HG03354 (cell line): ENCODE data around the gene CD164L2.
A peak's percentile ranks its signal among the peaks of the same experiment; 100 is the strongest.
"Not testable (repeated sequence)": the region's sequence is repeated elsewhere in the genome, so short reads cannot be mapped to it uniquely, and the experiment has no call there.

Source experiments
- ATAC-seq: cut with Tn5 transposase; IDR thresholded peaks from one replicate; pipeline ENCODE4 v1.9.1; 2021; ENCODE audit warnings: mild to moderate bottlenecking; ENCODE audit not compliant: unreplicated experiment, poor library complexity, severe bottlenecking

CD164L2 gene

DNA sequence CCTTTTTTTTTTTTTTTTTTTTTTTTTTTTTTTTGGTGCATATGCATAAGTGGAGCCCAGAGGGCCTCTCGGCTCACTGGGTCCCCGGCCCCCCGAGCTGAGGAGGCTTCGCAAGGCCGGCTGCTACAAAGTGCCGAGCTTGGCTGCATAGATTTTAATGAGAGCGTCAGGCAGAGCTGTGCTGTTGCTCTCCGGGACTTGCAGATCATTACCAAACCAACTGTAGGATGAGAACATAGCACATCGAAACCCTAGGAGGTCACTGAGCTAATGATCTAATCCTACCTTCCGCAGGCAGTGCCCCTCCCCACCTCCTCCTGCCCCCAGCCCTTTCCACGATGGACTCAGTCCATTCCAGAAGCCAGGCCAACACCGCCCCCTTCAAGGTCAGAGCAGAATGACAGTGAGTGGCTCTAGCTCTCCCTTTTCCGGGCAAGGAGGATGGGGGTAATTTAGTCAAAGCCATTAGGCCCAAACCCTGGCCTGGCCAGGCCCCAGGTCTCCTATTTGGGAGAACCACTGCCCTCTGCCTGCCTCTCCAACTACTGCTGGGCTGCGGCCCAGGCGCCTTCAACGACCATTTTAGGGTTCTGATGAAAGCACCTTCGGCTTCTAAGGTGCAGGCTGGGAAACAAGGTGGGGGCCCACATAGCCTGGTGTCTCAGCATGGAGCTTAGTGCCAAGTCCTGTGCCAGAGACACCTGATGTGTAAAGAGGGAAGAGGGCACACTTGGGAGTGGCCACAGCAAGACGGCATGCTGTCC lies 22.6 kb upstream of the CD164L2 start:
- not testable (repeated sequence) for ATAC-seq

DNA sequence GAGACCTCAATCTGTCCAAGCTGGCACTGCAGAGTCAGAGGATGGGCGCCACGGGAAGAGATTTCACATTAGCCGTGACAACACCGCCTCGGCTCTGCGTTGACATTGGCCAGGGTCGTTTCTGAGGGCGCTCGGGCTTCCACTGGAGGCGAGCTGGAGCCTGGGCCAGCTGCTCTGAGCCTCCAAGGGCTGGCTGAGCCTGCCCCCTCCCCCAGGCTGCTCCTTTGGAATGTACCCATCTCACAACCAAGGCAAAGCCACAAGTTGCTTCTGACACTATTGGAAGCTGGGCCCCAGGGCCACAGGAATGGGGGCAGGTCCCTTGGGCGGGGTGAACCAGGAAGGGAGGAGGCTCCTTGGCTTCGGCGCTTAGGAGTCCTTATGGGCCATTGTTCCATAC lies 21.9 kb upstream of the CD164L2 start:
- ATAC-seq = no peak

DNA sequence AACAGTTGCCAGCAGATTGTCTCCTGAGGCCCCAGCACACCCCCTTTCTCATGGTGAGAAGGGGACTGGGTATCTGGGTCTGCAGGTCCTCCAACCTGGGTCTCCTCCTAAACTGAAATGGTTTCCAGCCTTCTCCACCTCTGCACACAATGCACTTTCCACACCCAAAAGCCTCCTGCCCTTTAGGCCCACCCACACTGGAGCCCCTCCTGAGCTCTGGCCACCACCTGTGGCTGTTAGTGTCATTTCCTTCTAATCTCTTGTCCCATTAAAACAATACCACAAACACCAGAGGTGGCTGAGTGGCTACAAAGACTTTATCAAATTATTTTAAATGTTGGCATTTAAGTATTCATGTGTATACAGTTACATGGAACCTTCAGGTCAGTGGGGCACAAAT lies 20.8 kb upstream of the CD164L2 start:
- no peak for ATAC-seq

DNA sequence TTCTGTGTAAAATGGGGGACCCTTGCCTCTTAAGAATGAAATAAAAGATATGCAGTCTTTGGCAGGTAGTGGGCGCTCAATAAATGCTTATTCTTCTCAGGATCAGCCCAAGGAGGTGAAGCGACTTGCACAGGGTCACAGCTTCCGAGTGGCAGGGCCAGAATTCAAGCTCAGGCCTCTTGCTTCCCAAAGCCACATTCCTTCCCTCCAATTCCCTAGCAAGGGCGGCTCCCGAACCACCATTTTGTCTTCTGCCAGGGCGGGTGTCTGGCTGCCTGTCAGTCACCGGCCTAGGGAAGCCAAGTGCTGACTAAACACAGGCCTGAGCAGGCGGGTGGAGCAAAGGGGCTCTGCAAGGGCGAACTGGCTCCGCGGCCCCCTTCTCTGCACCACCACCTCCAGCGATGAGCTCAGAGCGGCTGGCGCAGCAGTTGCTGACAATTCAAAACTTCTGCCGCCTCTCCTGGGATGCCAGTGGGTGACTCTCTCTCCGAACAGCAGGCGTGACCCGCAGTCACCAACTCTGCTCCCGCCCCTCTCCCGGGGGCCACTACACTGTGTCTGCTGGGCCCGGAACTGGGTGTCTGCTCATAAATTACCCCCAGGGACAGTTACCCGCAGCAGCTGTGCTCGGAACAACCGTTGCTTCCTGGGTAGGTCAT lies 20.1 kb upstream of the CD164L2 start:
- ATAC-seq = peak; percentile 68

DNA sequence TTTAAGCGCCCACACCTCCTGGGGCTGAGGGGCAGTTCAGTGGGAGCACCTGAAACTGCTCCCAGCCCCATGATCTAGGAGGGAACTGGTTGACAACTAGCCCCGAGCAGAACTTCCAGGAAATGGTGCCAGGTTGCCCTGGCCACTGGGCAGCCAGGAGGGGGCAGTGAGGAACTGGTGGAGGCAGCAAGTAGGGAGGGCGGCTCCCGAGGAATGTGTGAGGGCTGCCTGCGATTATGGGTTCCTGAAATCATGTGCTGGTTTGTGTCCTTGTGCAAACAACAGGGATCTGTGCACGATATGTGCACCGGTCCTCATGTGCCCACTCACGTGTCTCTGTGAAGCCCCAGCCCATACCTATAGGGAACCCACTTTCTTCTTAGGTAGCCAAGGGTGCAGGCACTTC lies 19.2 kb upstream of the CD164L2 start:
- ATAC-seq = no peak

DNA sequence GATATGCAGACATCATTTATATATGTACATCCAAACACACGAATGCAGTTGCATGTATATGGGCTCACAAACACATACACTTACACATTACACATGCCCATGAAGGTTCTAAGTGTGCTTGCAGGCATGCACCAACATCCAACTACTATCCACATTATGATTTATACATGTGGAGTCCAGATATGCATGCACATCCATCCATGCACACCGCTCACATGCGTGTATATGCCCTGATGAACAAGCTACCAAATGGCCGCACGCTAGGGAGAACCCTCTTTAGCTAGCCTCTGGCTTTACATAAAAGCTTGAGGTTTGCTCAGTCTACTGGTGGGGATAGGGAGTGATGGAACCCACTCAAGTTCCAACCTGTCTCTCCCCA lies 17.8 kb upstream of the CD164L2 start:
- no peak for ATAC-seq

DNA sequence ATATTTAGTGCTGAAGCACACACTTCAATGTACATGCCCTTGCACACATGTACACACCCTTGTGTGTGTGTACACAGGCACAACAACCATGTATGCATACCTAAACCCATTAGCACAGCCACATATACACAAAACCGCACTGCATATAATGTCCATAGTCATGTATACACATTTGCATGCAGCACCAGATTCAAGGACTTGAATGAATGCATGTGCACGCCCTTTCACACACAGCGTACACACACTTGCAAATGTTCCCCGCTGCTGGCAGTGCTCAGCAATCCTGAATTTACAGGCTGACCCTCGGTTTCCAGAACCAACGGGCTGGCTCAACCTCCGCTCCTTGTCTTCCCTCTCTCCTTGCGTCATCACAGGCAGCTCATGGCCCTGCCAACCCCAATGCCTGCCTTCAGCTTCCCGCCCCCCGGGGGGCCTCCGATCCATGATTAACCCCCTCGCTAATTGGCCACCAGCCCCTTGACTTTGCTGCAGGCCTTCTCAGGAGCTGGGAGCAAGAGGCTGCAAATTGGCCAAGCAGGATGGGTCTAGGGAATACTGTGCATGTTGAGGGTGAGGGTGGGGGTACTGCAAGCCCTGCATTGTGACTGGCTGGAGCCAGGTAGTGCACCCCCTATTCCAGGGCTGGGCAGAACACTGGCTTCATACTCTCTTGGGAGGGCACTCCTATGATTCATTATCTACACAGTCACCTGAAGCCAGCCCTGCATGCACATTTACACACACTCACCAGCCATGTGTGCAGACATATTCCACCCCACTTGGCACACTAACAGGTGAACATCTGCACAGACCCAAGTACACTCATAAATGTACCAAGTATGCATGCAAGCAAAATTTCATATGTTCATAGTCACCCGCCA lies 17.2 kb upstream of the CD164L2 start:
- no peak for ATAC-seq

DNA sequence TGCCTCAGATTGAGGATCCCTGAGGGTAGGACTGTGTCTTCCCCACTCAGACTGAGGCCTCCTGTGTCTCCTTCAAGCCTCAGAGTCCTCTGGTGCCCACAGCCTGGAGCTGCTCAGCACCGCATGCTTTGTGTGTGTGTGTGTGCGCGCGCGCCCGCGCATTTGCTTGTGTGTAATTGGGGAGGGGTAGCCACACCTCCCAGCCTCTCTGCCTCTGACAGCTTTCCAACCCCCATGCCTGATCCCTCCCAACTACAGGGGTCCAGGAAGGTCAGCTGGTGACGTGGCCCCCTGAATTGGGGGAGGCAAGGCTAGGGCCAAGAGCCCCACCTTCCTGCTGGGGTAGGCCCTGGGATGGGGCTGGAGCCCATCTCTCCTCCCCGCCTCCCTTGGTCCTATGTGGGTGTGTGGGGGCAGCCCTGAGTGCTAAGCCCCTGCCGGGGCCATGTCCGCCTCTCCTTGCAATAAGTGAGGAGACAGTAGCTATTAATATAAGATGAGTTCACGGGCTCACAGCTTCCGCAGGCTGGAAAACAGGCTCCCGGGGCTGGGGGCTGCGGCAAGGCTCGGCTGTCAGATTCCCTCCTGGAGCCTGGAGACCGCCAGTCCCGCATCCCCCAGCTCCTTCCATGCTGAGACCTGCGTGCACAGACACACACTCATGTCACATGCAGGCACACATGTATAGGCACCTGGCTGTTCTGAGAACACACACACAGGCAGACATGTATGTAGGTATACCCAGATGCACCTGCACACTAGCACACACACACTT lies 16.3 kb upstream of the CD164L2 start:
- ATAC-seq = no peak

DNA sequence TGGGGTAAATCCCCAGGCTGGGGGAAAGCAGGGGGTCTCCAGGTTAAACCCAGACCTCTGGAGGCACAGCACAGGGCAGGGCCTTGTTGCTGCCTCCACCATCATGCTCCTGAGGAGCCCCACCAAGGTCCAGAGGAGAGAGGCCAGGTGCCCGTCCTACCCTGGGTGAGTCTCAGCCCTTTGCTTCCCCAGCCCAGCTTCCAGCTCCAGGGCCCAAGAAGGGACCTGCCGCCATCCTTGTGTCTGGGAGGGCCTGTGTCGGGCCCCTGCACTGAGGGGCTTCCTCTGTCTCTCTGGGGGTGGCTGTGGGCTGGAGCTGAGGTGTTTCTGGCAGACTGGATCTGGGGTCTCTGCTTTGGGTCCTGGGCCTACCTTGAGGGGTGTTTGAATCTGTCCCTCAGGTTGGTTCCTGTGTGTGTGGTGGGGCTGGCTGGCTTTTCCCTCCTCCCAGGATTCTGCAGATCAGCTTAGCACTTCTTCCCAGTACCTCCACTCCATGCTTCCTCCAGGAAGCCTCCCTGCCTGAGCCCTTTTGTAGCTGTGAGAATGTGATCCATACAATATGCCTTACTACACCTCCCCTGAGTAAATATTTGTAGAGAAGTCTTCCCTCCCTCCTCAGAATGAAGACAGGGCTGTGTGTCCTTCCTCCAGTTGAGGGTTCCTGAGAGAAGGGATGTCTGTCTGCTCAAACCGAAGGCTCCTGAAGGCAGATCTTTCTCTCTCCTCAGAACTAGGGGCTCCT lies 15.4 kb upstream of the CD164L2 start:
- ATAC-seq = no peak

DNA sequence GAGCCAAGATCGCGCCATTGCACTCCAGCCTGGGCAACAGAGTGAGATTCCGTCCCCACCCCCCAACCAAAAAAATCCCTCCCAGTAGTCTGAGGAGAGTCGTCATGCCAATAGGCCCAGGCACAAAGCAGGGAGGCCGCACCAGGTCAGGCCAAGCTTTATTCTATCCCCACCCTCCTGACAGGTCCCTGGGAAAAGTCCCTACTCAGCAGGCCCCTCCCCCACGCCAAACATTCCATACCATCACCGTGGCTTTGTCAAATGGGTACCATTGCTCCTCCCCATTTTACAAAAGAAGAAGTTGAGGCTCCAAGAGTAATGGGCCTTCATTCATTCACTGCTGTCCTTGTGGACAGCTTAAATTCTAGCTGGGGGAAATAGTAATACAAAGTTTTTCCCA lies 14.6 kb upstream of the CD164L2 start:
- no peak for ATAC-seq

DNA sequence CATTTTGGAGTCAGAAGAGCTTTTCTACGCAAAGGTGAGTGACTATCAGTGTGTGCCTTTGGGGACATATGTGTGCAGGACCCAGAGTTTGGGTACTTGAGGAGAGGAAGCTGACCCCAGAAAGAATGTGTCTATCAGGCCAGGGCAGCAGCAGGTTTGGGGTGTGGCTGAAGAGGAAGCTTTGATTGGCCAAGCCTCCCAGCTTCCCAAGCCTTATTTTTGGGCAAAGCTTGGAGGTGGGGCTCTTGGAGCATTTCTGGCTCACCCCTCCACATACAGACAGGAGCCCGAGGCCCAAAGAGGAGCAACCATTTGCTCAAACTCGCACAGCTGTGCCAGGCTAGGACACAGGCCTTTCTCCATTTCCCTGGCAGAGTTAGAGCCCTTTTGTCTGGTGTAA lies 14.0 kb upstream of the CD164L2 start:
- no peak for ATAC-seq

DNA sequence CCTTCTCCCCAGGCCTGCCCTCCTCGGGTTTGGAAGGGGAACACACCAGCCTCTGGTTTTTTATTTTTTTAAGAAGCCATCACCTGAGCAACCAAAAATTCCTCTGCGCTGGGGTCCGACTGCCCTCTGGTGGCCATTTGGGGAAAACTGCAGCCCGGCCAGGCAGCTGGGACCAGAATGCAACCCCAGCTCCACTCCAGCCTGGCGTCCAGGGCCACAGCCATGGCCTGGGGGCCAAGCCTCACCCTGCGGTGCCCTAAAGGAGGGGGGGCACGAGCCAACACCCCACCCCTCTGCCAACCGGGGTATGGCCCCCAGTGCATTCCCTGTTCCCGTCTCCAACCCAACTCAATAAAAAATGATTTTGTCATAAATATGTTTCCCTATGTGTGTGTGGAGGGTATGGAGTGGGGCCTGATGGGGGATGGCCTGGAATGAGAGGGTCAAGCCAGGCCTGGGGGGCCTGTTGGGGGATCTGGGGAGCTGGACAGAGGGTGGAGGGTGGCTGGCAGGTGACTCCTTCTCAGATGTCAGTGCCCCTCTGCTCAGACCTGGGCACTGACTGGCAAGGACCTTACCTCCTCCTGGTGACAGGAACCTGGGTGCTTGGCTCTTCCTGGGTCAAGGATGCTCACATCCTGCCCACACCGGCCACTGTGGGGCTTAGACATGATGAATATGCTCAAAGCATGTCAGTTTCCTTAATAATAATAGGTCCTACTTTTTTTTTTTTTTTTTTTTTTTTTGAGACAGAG lies 12.5 kb upstream of the CD164L2 start:
- ATAC-seq = peak; percentile 54

DNA sequence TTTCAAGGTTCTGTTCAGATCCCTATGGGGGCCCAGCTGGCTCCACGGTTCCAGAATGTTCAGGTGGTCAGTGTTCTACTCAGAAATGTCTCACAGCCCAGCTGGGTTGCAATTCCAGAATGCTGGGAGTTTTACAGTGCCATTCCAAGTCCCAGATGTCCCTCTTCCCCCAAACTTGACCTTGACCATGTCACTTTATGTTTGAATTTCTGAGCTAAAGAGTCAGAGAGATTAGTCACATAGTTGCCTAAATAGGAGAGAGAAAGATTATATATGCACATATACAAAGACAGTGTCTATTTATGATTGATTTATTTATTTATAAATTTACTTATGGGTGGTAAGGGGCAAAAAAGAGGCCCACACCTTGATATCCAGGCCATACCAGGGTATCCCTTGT lies 11.8 kb upstream of the CD164L2 start:
- ATAC-seq = no peak

DNA sequence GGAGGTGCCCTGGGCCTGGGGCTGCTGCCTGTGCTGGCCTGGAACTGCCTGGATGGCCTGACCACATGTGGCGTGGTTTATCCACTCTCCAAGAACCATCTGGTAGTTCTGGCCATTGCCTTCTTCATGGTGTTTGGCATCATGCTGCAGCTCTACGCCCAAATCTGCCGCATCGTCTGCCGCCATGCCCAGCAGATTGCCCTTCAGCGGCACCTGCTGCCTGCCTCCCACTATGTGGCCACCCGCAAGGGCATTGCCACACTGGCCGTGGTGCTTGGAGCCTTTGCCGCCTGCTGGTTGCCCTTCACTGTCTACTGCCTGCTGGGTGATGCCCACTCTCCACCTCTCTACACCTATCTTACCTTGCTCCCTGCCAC lies 11.1 kb upstream of the CD164L2 start:
- no peak for ATAC-seq

DNA sequence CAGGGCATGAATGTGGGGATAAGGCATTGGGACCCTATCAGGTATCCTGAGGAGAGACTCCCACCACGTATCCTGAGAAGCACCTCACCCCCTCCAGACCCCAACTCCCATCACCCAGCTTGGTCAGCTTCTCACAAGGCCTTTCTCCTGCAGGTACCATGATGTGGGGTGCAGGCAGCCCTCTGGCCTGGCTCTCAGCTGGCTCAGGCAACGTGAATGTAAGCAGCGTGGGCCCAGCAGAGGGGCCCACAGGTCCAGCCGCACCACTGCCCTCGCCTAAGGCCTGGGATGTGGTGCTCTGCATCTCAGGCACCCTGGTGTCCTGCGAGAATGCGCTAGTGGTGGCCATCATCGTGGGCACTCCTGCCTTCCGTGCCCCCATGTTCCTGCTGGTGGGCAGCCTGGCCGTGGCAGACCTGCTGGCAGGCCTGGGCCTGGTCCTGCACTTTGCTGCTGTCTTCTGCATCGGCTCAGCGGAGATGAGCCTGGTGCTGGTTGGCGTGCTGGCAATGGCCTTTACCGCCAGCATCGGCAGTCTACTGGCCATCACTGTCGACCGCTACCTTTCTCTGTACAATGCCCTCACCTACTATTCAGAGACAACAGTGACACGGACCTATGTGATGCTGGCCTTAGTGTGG lies 10.6 kb upstream of the CD164L2 start:
- no peak for ATAC-seq

DNA sequence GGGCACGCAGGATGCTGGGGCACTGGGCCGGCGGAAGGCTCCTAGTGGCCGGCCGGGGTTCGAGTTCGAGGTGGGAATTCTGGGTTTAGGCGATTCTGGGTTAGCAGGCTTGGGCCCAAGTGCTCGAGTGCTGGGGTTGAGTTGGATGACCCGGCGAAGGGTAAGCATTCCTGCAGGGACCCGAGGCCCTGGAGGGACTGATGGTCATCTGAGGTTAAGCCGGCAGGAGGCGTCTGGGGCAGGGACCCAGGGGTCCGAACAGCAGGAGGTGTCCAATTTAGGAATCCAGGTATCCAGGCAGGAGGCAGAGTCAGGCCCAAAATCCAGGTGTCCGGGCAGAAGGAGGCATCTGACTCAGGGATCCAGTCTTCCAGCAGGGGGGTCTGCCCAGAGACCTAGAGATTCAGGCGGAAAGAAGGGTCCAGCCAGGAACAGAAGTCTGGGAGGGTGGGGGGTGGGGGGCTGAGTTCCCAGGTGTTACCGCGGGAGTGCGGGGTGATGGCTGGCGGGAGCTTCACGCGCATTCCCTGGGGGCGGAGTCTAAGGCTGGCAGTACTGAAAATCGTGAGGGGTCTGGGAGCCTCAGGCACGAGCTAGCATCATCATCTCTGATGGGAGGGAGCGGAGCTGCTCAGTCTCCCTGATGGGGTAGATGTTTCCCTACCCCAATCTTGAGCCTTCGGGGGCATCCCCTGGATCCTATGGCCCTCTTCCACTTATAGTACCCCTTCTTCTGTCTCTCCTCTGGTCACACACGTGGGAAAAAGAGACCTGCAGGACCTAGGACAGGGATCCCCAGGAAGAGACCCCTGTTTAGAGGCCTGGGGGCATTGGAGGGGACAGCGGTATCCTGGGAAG lies 9.9 kb upstream of the CD164L2 start:
- no peak for ATAC-seq

DNA sequence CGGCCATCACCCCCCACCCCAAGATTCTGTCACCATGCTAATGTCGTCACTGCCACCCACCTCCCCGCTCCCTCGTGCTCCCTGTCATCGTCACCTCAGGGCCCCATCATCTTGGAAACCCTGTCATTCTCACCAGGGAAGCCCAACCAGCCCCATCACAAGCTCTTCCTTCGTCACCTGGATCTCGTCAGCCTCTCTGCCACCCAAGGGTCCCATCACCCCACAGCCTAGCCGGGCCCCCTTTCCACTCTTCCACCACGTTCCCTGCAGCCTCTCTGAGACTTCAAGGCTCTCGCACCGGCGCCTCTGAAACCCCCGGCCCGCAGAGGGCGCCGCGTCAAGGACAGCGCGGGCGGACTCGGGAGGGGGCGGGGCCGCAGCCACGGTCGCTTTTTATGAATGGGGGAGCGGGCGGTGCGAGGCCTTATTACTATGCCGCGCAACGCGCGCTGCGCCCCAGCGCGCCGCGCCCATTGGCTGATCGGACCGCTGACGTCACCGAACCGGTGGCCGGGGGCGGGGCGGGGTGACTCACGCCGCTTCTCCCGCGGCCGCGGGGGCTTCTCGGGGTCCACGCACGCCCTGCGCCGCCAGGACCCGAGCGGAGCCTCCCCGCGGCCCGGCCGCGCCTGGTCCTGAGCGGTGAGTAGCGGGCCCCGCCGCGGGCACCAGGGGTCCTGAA lies 9.1 kb upstream of the CD164L2 start, which contains the start of gene GPR3:
Gene GPR3, plus strand, starts transcription at position 527 of the 682 bp plus-strand sequence. CDS start 1,177 bp downstream, outside the sequence.
- ATAC-seq = peak; percentile 76
